ENCODE measurements around the gene DCC. TPM values are rescaled to one million over a fixed set of nuclear protein-coding genes. Genes with fewer than 3 reads are reported as not detected.

The DCC gene
- polyA plus RNA-seq, 1 experiment: 0.67 TPM

- Histone ChIP-seq H3K9me3 (ENCODE audit: control insufficient read depth, insufficient read depth, low read length) (peaks cover 3% of the 10 kb centered on the region), H3K27me3 (ENCODE audit: control insufficient read depth, insufficient read depth, low read length) (no peaks in the 10 kb centered on the region), H3K4me3 (ENCODE audit: low read depth, low read length) (no peak overlapping the region), H3K27ac (ENCODE audit: low read depth, low read length) (no peak overlapping the region)
- no peak for TF ChIP-seq CTCF (IDR thresholded peaks at IDR 0.05; ENCODE audit: low read depth, low read length)
- DNase-seq (ENCODE audit: low read depth, low spot score): no peak
- ChIA-PET CTCF (no interaction called here), POLR2A (no interaction called here)
Measured at GRCh38 chr18:52950155-52950554, 610.2 kb downstream of the DCC start.

DNA sequence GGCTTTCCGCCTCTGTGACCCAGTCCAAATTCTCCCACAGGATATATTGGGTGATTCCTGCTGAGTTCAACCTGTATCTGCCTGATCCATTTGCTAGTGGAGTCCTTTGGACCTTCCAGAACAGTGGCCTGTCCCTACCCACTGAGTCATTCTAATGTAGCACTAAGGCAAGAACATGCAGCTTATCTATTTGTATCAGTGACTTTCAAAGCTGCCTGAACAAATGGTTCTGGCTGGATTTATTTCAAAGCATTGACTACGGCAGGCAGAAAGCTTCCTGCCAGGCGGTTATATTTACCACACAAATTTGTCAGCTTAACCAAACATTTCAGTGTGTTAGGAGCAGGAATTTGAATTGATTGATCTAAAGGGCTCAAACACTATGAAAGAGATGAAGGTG lies 613.4 kb downstream of the DCC start:
- CTCF ChIA-PET: no interaction called here
- H3K9me3 ChIP-seq (ENCODE audit: control insufficient read depth, insufficient read depth, low read length): peaks cover 3% of the 10 kb centered on the region
- no peak overlapping the region for H3K4me3 ChIP-seq (ENCODE audit: low read depth, low read length)
- no peak overlapping the region for H3K27ac ChIP-seq (ENCODE audit: low read depth, low read length)
- POLR2A ChIA-PET: no interaction called here
- no peak for DNase-seq (ENCODE audit: low read depth, low spot score)
- H3K27me3 ChIP-seq (ENCODE audit: control insufficient read depth, insufficient read depth, low read length): no peaks in the 10 kb centered on the region
- no peak for TF ChIP-seq CTCF (IDR thresholded peaks at IDR 0.05; ENCODE audit: low read depth, low read length)

GRCh38 chr18:52963481-52963880 lies 623.5 kb downstream of the DCC start:
- H3K4me3 ChIP-seq (ENCODE audit: low read depth, low read length): no peak overlapping the region
- TF ChIP-seq CTCF (IDR thresholded peaks at IDR 0.05; ENCODE audit: low read depth, low read length): no peak
- no peaks in the 10 kb centered on the region for H3K9me3 ChIP-seq (ENCODE audit: control insufficient read depth, insufficient read depth, low read length)
- no peak overlapping the region for H3K27ac ChIP-seq (ENCODE audit: low read depth, low read length)
- no peak for DNase-seq (ENCODE audit: low read depth, low spot score)
- H3K27me3 ChIP-seq (ENCODE audit: control insufficient read depth, insufficient read depth, low read length): no peaks in the 10 kb centered on the region
- CTCF ChIA-PET: no interaction called here
- POLR2A ChIA-PET: no interaction called here

DNA sequence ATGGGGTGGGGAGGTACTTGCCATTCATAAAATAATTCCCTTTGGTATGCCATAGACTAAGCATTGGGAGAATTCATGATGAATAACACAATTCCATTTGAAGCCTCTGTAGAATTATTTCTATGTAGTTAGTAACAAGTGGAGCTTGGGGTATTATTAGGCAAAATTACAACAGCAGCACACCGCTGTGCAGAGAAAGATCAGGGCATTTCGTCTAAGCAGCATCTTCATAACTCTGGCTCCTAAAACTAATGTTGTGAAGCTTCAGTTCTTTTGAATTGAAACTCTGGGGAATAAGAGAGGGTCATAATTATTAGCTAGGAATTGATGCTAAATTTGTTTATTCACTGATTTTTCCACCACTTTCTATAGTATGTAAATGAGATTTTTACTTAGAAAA lies 630.7 kb downstream of the DCC start:
- DNase-seq (ENCODE audit: low read depth, low spot score): no peak
- Histone ChIP-seq H3K4me3 (ENCODE audit: low read depth, low read length) (no peak overlapping the region), H3K27ac (ENCODE audit: low read depth, low read length) (no peak overlapping the region), H3K27me3 (ENCODE audit: control insufficient read depth, insufficient read depth, low read length) (no peaks in the 10 kb centered on the region), H3K9me3 (ENCODE audit: control insufficient read depth, insufficient read depth, low read length) (no peaks in the 10 kb centered on the region)
- ChIA-PET POLR2A (no interaction called here), CTCF (no interaction called here)
- TF ChIP-seq CTCF (IDR thresholded peaks at IDR 0.05; ENCODE audit: low read depth, low read length): no peak

DNA sequence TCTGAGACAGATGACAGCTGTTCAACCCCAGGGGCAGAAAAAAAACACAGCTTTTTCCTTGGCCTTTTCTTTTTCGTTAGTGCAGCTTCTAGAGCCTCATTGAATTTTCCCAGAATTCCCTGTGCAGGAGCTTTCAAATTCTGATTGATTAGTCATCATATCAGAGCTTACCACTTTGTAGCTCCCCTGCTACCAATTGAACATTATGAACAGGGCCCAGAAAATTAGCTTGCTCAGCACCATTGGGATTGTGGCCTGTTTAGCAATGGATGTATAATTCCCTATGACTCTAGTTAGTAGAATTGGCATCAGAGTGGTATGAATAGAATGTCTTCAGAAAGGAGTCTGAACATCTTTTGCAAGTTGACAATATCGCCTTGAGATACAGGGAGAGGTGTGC lies 631.1 kb downstream of the DCC start:
- DNase-seq (ENCODE audit: low read depth, low spot score): no peak
- H3K27me3 ChIP-seq (ENCODE audit: control insufficient read depth, insufficient read depth, low read length): no peaks in the 10 kb centered on the region
- no peaks in the 10 kb centered on the region for H3K9me3 ChIP-seq (ENCODE audit: control insufficient read depth, insufficient read depth, low read length)
- no peak overlapping the region for H3K4me3 ChIP-seq (ENCODE audit: low read depth, low read length)
- ChIA-PET POLR2A (no interaction called here), CTCF (no interaction called here)
- H3K27ac ChIP-seq (ENCODE audit: low read depth, low read length): no peak overlapping the region
- no peak for TF ChIP-seq CTCF (IDR thresholded peaks at IDR 0.05; ENCODE audit: low read depth, low read length)

Measured in AG04450 (cell line).